Mesothelial cell of epicardium (in vitro differentiated cells): ENCODE results near the gene ADRA2B. TPM values are rescaled to one million over a fixed set of nuclear protein-coding genes. Genes with fewer than 3 reads are reported as not detected.
"Not testable (repeated sequence)": the region's sequence is repeated elsewhere in the genome, so short reads cannot be mapped to it uniquely, and the experiment has no call there.

Experiments
- DNase-seq, 2 experiments: peaks; one replicate each; pipeline ENCODE4 v3.0.0; 2021; ENCODE audit warnings: low spot score in 2 of 2; ENCODE audit not compliant: unreplicated experiment in 2 of 2
- H3K27ac Mint-ChIP-seq: 2 replicates; pipeline ENCODE4 v1.8.0; 2021; ENCODE audit warnings: mixed read lengths
- H3K27me3 Mint-ChIP-seq: 2 replicates; pipeline ENCODE4 v1.8.0; 2021; ENCODE audit warnings: low read depth, mixed read lengths
- H3K36me3 Mint-ChIP-seq: 2 replicates; pipeline ENCODE4 v1.8.0; 2021; ENCODE audit warnings: mixed read lengths
- H3K4me1 Mint-ChIP-seq: 2 replicates; pipeline ENCODE4 v1.8.0; 2021; ENCODE audit warnings: mixed read lengths
- H3K4me3 Mint-ChIP-seq: 2 replicates; pipeline ENCODE4 v1.8.0; 2021; ENCODE audit warnings: mild to moderate bottlenecking, moderate library complexity, mixed read lengths
- H3K9me3 Mint-ChIP-seq: 2 replicates; pipeline ENCODE4 v1.8.0; 2021; ENCODE audit warnings: mixed read lengths
- CTCF ChIP-seq: fragments of 200-600 bp; sonication (generic); IDR thresholded peaks from one replicate; pipeline ENCODE4 v1.5.0; 2021; ENCODE audit warnings: antibody characterized with exemption; ENCODE audit not compliant: unreplicated experiment
- total RNA-seq: library from RNA; stranded (reverse); gene quantifications from 3 replicates; pipeline ENCODE4 v1.2.1, GENCODE V29; 2021

ADRA2B gene
- total RNA-seq, 1 donor from 2014 or later, result 0.56 TPM

GRCh38 chr2:96143231-96143847, 27.0 kb upstream of the ADRA2B start:
- no peaks in the 10 kb centered on the region for H3K36me3 Mint-ChIP-seq
- no peaks in the 10 kb centered on the region for H3K9me3 Mint-ChIP-seq
- H3K4me1 Mint-ChIP-seq, result peaks cover 41% of the 10 kb centered on the region
- no peak for TF ChIP-seq CTCF
- no peak overlapping the region for H3K27ac Mint-ChIP-seq
- H3K27me3 Mint-ChIP-seq, result peaks cover 2% of the 10 kb centered on the region
- H3K4me3 Mint-ChIP-seq, result peak overlapping the region; percentile 76
- DNase-seq, result peak in 1 of 2 experiments; percentile 13

GRCh38 chr2:96142217-96143113, 26.1 kb upstream of the ADRA2B start:
- no peak for TF ChIP-seq CTCF
- Mint-ChIP-seq H3K36me3 (no peaks in the 10 kb centered on the region), H3K9me3 (no peaks in the 10 kb centered on the region), H3K4me1 (peaks cover 33% of the 10 kb centered on the region), H3K27me3 (peaks cover 5% of the 10 kb centered on the region), H3K4me3 (no peak overlapping the region), H3K27ac (no peak overlapping the region)
- peak in 1 of 2 experiments; percentile 19 for DNase-seq

GRCh38 chr2:96141624-96141967, 25.2 kb upstream of the ADRA2B start:
- not testable (repeated sequence) for DNase-seq, H3K27me3 Mint-ChIP-seq, H3K9me3 Mint-ChIP-seq, H3K36me3 Mint-ChIP-seq, H3K27ac Mint-ChIP-seq, H3K4me3 Mint-ChIP-seq
- peaks cover 24% of the 10 kb centered on the region for H3K4me1 Mint-ChIP-seq

GRCh38 chr2:96140941-96141623, 24.7 kb upstream of the ADRA2B start:
- TF ChIP-seq CTCF, result no peak
- peak in 1 of 2 experiments; percentile 8 for DNase-seq
- H3K4me1 Mint-ChIP-seq, result peaks cover 20% of the 10 kb centered on the region
- H3K36me3 Mint-ChIP-seq, result no peaks in the 10 kb centered on the region
- no peak overlapping the region for H3K4me3 Mint-ChIP-seq
- no peak overlapping the region for H3K27ac Mint-ChIP-seq
- no peaks in the 10 kb centered on the region for H3K9me3 Mint-ChIP-seq
- peaks cover 11% of the 10 kb centered on the region for H3K27me3 Mint-ChIP-seq

GRCh38 chr2:96139181-96139758, 22.9 kb upstream of the ADRA2B start:
- no peak for DNase-seq
- H3K4me1 Mint-ChIP-seq, result peaks cover 11% of the 10 kb centered on the region

More at GRCh38 chr2:96139181-96139758, 22.9 kb upstream of the ADRA2B start:
- no peaks in the 10 kb centered on the region for H3K9me3 Mint-ChIP-seq
- no peak for TF ChIP-seq CTCF
- peaks cover 26% of the 10 kb centered on the region for H3K27me3 Mint-ChIP-seq
- H3K4me3 Mint-ChIP-seq, result no peak overlapping the region
- no peaks in the 10 kb centered on the region for H3K36me3 Mint-ChIP-seq
- H3K27ac Mint-ChIP-seq, result no peak overlapping the region
